ENCODE measurements around the gene ARMC9. TPM values are rescaled to one million over a fixed set of nuclear protein-coding genes. Genes with fewer than 3 reads are reported as not detected.

The ARMC9 gene
- total RNA-seq, 1 donor from 2014 or later: 43.1 TPM

- ATAC-seq: no peak
- H3K27me3 ChIP-seq (ENCODE audit: low read depth): no peaks in the 10 kb centered on the region
- no peak for TF ChIP-seq CTCF (IDR thresholded peaks at IDR 0.05)
- no peak overlapping the region for H3K27ac ChIP-seq
- H3K4me1 ChIP-seq: peaks cover 8% of the 10 kb centered on the region
- intact Hi-C loops (cut with DNase I): no loop called here
- peaks cover 4% of the 10 kb centered on the region for H3K36me3 ChIP-seq
- H3K4me3 ChIP-seq: no peak overlapping the region
- DNase-seq: peak; percentile 34
- no peaks in the 10 kb centered on the region for H3K9me3 ChIP-seq
These were observed 161.0 kb downstream of the ARMC9 start for GRCh38 chr2:231359441-231359840.

GRCh38 chr2:231359948-231360347, 161.5 kb downstream of the ARMC9 start:
- intact Hi-C loops (cut with DNase I): no loop called here
- Histone ChIP-seq H3K4me3 (no peak overlapping the region), H3K9me3 (no peaks in the 10 kb centered on the region), H3K27ac (no peak overlapping the region), H3K36me3 (peaks cover 4% of the 10 kb centered on the region), H3K27me3 (ENCODE audit: low read depth) (no peaks in the 10 kb centered on the region), H3K4me1 (peaks cover 8% of the 10 kb centered on the region)
- DNase-seq (no peak), ATAC-seq (peak in 1 of 2 donors; percentile 2)
- TF ChIP-seq CTCF (IDR thresholded peaks at IDR 0.05): no peak

GRCh38 chr2:231360401-231360800, 162.0 kb downstream of the ARMC9 start:
- H3K4me3 ChIP-seq: no peak overlapping the region
- no peak for DNase-seq
- intact Hi-C loops (cut with DNase I): no loop called here
- no peak for TF ChIP-seq CTCF (IDR thresholded peaks at IDR 0.05)
- ATAC-seq: peak in 1 of 2 donors; percentile 23
- H3K4me1 ChIP-seq: peaks cover 8% of the 10 kb centered on the region
- H3K27me3 ChIP-seq (ENCODE audit: low read depth): no peaks in the 10 kb centered on the region
- H3K36me3 ChIP-seq: peaks cover 4% of the 10 kb centered on the region
- H3K9me3 ChIP-seq: no peaks in the 10 kb centered on the region
- H3K27ac ChIP-seq: peak overlapping the region; percentile 71

GRCh38 chr2:231360881-231361371, 162.5 kb downstream of the ARMC9 start:
- intact Hi-C loops (cut with DNase I): no loop called here
- no peaks in the 10 kb centered on the region for H3K9me3 ChIP-seq
- ATAC-seq (peak; percentile 47 to 55), DNase-seq (no peak)
- peak overlapping the region; percentile 71 for H3K27ac ChIP-seq
- TF ChIP-seq CTCF (IDR thresholded peaks at IDR 0.05): no peak
- H3K27me3 ChIP-seq (ENCODE audit: low read depth): no peaks in the 10 kb centered on the region
- peaks cover 8% of the 10 kb centered on the region for H3K4me1 ChIP-seq
- peaks cover 4% of the 10 kb centered on the region for H3K36me3 ChIP-seq
- H3K4me3 ChIP-seq: no peak overlapping the region

GRCh38 chr2:231361701-231362554, 163.5 kb downstream of the ARMC9 start:
- H3K4me3 ChIP-seq: no peak overlapping the region
- peak overlapping the region; percentile 71 for H3K27ac ChIP-seq
- peaks cover 4% of the 10 kb centered on the region for H3K36me3 ChIP-seq
- DNase-seq (peak; percentile 83), ATAC-seq (peak; percentile 73 to 83)
- intact Hi-C loops (cut with DNase I): no loop called here
- H3K27me3 ChIP-seq (ENCODE audit: low read depth): no peaks in the 10 kb centered on the region
- no peaks in the 10 kb centered on the region for H3K9me3 ChIP-seq
- TF ChIP-seq CTCF (IDR thresholded peaks at IDR 0.05): peak; percentile 14
- H3K4me1 ChIP-seq: peaks cover 8% of the 10 kb centered on the region
